Breast epithelium (tissue), 3 donors: Measurements from ENCODE around the gene SIRPB1.

Experiments
- POLR2A ChIP-seq: fragments of 450-650 bp; IDR thresholded peaks from one replicate; pipeline ENCODE4 v1.6.1; 2016; ENCODE audit warnings: antibody characterized with exemption, mild to moderate bottlenecking, moderate library complexity
- POLR2AphosphoS5 ChIP-seq, 3 donors: sonication (generic); formaldehyde crosslinking; IDR thresholded peaks; one replicate each; pipeline ENCODE4 v1.6.1; 2017; ENCODE audit warnings: antibody characterized with exemption in 3 of 3
- TF ChIP-seq, protein P1 (sequence below), 3 donors: fragments of 450-650 bp; IDR thresholded peaks; one replicate each; pipeline ENCODE4 v1.5.1; 2016 to 2017; ENCODE audit warnings: antibody characterized with exemption in 3 of 3, mild to moderate bottlenecking in 3 of 3, moderate library complexity in 3 of 3

DNA sequence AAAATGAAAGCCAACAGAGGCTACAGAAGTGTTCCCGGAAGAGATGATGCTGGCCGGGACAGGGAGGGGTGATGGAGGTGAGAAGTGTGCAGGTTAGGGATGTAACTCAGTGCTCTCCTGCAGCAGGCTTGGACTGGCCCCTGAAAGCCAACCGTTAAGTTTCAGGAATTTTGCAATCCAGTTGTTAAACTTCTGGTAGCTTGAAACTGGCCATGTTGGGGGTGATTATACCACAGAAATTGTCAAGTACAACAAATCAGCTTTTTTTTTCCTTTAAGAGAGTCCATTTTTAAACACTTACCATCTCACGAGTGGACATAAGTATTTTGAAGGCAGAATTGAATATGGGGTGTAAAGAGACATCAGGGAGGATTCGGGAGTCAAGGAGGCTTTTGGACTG, 8.8 kb upstream of the SIRPB1 start:
- TF ChIP-seq POLR2A (no peak), POLR2AphosphoS5 (IDR thresholded peaks at IDR 0.05) (no peak)
- TF ChIP-seq, protein P1, sequence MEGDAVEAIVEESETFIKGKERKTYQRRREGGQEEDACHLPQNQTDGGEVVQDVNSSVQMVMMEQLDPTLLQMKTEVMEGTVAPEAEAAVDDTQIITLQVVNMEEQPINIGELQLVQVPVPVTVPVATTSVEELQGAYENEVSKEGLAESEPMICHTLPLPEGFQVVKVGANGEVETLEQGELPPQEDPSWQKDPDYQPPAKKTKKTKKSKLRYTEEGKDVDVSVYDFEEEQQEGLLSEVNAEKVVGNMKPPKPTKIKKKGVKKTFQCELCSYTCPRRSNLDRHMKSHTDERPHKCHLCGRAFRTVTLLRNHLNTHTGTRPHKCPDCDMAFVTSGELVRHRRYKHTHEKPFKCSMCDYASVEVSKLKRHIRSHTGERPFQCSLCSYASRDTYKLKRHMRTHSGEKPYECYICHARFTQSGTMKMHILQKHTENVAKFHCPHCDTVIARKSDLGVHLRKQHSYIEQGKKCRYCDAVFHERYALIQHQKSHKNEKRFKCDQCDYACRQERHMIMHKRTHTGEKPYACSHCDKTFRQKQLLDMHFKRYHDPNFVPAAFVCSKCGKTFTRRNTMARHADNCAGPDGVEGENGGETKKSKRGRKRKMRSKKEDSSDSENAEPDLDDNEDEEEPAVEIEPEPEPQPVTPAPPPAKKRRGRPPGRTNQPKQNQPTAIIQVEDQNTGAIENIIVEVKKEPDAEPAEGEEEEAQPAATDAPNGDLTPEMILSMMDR (IDR thresholded peaks at IDR 0.05), result no peak
